Activated T-cell treated with anti-CD3 and anti-CD28 coated beads for 1 hour (primary cell): ENCODE results near the gene TCTN1.
"Not testable (repeated sequence)": the region's sequence is repeated elsewhere in the genome, so short reads cannot be mapped to it uniquely, and the experiment has no call there.

Source experiments
- DNase-seq: peaks from one replicate; pipeline ENCODE4 v3.0.0-alpha.2; 2020; ENCODE audit warnings: low read depth

Gene TCTN1

DNA sequence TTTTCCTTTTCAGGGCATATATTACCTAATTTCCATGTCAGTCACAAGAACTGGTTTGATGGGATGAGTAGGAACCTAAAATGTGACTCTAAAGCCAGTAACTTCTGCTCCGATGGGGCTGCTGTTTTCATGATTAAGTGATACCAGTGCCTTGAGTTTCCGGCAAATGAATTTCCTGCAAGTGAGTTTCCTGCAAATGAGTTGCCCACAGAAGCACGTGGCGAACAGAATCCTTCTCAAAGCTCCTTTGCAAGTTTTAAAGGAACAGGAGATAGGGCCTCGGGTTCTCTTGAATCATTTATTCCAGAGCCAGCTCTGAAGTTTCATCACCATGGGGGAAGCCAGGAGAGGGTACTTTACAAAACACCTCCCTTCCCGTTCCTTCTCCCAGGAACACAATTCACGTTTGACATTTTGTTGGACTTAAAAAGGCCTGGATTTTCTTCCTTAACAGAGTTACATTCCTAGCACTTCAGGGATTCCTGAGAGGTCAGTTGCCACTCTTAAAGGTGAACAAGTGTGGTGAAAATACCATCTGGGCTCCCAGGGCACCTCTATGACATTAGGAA, 28.6 kb upstream of the TCTN1 start:
- DNase-seq: no peak

DNA sequence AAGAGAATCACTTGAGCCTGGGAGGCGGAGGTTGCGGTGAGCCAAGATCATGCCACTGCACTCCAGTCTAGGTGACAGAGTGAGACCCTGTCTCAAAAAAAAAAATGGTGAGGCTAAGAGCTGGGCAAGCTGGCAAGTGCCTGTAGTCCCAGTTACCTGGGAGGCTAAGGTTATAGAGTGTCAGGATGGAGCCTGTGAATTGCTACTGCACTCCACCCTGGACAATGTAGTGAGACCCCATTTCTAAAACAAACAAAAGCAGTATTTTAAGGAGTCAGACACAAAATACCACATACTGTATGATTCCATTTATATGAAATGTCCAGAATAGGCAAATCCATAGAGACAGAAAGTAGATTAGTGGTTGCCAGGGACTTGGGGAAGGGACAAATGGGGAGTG, 26.8 kb upstream of the TCTN1 start:
- DNase-seq: not testable (repeated sequence)

DNA sequence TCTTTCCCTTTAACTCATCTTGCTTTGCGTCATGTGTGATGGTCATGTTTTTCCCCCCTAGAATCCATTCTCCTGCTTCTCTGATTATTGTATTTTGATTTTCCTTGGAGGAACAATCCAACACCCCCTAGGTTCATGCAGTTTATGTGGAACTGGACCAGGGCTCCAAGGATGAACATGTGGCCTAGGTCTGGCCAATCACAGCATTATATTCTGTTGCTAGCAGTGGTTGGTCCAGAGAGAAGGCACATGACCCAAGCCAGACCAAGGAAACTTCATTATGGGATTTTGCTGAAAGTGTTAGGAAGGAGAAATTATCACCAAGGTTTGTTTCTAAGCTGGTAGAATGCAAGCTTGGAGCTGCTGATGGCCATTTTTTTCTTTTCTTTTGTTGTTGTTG, 23.9 kb upstream of the TCTN1 start:
- DNase-seq: no peak

DNA sequence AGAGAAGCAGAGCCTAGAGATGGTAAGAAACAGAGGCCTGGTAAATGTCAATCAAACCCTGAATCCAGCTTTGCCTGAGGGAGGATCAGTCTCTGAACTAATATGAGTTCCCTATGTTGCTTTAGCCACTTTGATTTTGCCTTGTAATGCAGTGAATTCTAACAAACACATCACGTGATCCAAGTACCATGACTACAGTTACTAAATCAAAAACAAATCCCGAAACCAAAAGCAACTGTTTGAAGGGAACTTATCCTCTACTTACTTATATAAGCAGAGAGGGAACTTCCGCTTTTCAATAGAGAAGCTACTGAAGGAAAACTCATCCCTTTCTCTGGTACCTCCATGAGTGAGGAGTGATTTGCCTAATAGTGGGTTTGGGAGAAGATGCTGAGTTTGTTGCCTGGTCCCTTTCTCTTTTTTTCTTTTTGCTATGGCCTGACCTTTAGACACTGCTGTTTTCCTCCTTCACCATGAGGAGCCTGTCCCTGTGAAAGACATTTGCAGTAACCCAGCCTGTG, 23.1 kb upstream of the TCTN1 start:
- no peak for DNase-seq

DNA sequence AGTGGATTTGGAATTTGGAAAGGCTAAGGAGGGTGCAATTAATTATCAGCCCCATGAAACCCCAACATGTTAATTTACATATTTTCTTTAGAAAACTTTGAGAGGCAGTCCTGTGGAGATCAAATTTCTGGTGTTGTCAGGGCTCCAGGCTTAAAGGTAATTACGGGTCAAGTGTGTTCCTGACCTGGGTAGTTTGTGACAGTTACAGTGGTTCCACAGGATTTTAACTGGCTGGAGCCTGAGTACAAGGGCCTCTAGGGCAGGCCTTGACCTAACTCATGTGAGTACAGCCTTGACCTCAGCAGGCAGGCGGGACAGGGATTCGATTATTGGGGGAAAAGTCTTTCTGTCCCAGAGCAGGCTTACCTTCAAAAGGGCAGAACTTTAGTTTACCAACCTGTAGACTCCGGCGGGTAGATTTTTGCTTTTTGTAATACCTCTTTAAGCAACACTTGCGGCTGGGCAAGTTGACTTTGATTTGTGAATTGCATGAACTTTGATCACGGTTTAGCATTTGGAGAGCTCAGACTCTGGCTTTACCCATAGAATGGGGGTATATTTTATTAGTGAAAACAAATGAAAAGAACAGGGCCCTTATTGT, 22.4 kb upstream of the TCTN1 start:
- DNase-seq: no peak

DNA sequence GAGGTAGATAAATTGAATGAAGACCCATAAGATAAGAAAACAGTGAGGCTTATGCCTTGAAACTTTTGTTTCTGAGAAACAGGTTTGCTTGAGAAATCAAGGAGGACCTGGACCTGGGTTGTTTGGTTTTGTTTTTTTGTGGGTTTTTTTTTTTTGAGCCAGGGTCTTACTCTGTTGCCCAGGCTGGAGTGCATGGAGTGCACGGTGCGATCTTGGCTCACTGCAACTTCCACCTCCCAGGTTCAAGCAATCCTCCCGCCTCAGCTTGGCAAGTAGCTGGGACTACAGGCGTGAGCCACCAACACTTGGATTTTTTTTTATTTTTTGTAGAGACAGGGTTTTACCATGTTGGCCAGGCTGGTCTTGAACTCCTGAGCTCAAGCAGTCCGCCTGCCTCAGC, 21.9 kb upstream of the TCTN1 start:
- no peak for DNase-seq

DNA sequence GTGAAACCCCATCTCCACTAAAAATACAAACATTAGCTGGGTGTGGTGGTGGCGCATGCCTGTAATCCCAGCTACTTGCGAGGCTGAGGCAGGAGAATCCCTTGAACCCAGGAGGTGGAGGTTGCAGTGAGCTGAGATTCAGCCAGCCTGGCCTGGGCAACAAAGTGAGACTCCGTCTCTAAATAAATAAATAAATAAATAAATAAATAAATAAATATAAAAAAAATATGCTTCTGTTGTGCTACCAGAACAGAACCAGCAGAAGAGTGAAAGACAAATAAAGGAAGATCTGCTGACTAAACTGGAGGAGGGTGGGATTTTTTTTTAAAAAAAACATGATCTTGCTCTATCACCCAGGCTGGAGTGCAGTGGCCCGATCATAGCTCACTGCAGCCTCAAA, 21.0 kb upstream of the TCTN1 start:
- not testable (repeated sequence) for DNase-seq

DNA sequence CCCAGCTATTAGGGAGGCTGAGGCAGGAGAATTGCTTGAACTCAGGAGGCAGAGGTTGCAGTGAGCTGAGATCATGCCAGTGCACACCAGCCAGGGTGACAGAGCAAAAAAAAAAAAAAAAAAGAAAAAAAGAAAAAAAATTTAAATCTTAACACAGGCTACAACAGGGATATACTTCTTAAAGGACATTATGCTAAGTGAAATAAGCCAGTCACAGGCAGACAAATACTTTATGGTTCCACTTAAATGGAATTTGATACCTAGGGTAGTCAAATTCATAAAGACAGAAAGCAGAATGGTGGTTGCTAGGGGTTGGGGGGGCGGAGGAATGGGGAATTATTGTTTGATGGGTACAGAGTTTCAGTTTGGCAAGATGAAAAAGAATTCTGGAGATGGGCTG, 16.0 kb upstream of the TCTN1 start:
- no peak for DNase-seq

DNA sequence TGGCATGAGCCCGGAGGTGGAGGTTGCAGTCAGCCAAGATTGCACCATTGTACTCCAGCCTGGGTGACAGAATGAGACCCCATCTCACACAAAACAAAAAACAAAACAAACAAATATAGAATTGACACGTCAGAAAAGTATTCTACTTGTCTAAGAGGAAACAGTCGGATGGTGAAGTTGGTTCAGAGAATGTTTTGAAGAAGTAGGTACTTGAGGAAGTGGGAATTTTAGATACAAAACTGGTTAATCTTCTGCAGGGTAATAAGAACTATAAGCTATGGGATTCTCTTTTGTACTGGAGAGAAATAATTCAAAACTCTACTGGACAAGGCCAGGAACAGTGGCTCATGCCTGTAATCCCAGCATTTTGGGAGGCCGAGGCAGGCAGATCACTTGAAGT, 14.6 kb upstream of the TCTN1 start:
- no peak for DNase-seq

DNA sequence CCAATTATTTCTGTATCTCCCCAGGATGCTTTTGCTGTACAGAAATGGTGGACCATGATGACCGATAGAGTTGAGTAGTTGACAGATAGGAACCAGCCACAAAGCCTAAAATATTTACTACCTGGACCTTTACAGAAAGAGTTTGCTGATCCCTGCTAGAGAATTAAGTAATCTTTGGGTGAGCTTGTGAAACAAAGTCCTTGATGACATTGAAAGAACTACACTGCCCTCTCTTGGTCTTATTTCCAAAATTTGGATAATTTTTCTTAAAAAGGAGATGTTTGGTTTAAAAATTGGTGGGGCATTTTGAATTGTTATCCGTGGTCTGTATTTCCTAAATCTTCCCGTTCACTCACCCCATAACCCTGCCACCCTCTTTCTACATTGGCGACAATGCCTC, 13.7 kb upstream of the TCTN1 start:
- no peak for DNase-seq

DNA sequence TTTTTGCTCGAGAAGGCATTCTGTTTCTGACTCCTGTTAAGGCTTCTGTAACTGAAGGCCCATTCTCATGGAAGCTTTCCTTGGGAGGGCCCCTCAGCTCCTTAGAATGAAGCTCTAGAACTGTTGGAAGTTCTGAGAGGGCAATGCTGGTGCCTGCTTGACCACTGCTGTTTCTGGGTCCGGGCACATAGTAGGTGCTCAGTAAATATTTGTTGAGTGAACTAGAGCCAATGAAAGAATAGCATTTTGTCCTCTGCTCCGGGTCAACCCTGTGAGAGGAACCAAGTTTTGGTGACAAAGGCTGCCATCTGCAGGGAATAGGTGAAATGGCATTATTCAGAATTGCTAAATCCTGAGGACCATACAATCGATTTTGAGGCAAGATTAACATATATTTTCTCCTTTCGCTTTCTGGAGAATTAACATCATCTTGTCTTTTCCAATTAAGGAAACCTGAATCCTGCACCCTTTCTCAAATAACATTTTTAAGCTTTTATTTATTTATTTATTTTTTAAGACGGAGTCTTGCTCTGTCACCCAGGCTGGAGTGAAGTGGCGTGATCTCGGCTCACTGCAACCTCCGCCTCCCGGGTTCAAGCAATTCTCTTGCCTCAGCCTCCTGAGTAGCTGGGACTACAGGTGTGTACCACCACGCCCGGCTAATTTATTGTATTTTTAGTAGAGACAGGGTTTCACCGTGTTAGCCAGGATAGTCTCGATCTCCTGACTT, 11.7 kb upstream of the TCTN1 start:
- not testable (repeated sequence) for DNase-seq

DNA sequence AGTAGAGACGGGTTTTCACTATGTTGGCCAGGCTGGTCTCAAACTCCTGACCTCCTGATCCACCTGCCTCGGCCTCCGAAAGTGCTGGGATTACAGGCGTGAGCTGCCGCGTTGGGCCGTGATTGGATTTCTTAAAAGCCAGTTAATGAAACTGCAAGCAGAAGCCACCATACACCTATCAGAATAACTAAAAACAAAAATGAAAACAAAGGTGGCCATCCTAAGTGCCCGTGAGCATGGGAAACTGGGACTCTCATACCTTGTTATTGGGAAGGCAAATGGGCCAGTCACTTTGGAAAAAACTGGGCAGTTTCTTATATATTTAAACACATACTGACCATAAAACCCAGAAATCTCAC, 7.7 kb upstream of the TCTN1 start:
- DNase-seq: no peak

DNA sequence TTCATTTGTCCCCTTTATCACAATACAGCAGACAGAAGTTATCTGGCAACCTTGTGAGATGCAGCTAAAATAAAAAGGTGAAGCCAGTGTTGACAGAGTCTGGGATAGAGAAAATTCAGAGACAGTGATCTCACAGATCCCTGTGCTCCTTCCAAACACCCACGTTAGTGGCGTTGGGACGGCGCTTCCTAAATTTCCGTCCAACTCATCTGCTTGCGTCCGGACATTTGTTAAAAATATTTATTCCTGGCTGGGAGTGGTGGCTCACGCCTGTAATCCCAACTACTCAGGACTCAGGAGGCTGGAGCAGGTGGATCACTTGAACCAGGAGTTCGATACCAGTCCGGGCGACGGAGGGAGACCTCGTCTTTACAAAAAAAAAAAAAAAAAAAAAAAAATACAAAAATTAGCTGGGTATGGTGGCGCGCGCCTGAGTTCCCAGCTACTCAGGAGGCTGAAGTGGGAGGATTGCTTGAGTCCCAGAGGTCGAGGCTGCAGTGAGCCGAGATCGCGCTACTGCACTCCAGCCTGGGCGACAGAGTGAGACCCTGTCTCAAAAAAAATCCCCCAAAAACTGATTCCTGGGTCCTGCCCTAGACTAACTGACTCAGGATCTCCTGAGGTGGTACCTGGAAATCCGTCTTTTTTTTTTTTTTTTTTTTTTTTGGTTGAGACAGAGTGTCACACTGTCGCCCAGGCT, 708 bp upstream of the TCTN1 start:
- no peak for DNase-seq

DNA sequence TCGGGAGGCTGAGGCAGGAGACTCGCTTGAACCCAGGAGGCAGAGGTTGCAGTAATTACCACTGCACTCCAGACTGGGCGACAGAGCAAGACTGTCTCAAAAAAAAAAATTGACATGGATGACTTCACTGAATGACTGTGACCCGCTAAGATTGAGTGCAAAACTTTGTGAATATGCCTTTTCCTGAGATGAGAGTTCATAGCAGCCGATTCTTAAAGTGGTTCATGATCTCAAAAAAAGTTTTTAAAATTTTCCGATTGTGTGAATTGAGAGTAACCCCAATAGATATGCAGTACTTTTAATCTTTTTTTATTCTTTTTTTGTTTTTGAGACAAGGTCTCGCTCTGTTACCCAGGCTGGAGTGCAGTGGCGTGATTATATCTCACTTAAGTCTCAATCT, 1.2 kb downstream of the TCTN1 start:
- no peak for DNase-seq

DNA sequence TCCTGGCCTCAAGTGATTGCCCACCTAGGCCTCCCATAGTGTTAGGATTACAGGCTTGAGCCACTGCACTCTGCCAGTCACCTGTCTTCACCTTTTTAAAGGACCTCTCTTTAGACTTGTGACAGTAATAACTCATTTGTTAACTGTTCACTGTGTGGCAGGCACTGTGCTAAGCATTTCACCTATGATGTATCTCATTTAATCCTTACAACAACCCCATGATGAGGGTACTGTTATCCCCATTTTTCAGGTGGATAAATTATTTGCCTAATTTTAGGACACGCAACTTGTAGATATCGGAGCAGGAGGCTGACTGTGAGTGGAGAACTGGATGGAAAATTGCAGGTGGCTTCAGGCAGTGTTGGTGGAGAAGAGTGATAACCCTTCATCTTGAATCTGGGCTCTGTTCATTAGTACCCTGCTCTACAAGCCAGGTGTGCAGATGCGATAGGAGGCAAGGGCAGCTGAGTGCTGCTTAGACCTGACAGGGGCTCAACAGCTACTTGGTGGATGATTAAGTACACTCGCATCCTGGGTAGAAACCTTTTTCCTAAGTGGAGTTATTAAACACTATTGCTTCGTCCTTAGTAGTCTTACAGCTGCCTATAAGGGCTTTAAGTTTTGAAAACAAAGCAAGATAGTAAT, 2.7 kb downstream of the TCTN1 start:
- no peak for DNase-seq

DNA sequence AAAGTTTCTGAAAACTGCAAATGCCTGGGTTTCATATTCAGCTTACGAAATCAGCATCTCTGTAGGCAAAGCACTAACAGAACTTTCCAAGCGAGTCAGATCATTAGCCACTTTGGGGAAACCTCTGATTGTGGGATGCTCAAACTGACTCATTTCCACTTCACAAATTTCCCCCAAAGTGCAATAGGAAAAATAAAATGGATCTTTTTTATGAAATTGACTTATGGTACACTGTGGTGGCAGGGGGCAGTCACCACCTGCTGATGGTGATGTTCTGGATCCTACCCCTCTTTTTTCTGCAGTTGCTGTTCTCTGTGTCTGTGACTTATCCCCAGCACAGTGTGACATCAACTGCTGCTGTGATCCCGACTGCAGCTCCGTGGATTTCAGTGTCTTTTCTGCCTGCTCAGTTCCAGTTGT, 5.6 kb downstream of the TCTN1 start:
- no peak for DNase-seq

DNA sequence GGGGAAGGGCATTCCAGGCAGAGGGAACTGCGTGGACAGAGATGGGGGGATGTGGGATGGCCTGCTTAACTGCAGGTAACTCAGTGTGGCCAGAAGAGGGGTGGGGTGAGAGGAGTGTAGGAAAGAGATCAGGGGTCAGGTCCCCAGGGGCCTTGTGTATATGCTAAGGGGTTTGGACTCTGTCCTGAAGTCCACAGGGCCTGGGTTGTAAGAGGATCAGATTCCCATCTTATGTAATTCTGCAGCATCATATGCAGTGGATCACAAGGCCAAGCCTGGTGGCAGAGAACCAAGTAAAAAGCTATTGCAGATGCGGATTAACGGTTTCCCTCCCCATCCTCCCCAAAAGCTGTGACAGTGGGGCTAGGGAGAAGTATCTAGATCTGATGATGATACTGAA, 8.7 kb downstream of the TCTN1 start:
- DNase-seq: no peak

DNA sequence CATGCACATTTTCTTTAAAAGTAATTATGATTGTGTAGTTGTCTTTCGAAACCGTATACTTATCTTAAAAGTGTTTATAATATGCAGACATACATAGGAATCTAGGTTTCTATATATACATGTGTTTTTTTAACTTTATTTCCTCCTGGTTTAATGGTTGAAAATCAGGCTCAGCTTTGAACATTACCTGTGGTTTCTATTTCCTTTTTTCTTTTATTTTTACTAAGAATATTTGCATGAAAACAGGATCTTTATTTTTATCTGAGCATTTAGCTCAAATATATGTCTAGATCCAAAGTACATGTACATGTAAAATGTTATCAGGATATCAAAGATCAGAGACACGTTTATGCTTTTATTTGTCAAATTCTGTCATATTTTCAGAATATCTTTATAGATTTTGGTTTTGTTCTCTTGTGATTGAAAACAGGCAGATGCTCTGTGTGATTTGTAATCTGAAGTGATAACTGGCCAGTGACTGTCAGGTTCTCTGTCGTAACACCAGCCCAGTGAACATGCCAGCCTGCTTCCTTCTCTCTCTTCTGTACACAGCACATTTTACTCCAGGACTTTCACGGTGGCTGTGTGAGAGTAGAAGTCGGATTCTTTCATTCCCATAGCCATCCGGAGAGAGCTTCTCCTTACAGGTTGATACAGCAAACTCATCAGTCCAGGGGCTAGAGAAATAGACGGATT, 13.7 kb downstream of the TCTN1 start:
- no peak for DNase-seq

DNA sequence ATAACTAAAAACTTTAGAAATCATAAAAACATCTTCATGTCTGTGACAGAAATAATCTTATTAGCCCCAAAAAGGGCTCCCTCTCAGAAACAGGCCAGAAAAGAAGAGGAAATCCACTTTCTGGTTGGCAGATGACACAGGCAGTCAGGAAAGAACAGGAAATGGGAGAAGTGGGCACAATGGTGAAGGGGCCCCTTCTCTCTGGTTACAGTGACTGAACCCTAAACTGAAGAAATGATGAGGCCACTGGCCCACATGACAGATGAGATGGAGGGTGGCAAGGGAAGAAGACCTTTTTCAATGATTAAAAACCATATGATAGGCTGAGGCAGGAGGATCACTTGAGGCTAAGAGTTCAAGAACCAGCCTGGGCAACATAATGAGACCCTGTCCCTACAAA, 21.1 kb downstream of the TCTN1 start:
- DNase-seq: no peak

DNA sequence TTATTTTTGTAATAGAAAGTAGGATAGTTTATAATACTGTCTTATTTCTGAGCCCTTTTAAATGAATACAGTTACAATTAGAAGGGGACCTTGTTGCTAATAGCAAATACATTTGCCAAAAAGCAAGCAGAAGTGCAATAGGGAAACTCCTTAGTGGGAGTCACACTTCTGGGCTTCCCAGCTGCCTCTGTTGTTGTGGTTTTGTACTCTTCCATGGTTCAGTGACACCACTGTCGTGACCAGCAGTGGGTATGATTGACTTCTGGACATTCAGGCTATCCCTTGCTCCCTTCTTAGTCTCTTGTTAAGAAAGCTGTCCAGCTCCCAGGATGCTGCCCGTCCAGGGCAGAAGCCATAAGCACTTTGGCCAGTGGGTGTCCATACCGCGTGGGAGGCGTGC, 22.6 kb downstream of the TCTN1 start:
- no peak for DNase-seq

DNA sequence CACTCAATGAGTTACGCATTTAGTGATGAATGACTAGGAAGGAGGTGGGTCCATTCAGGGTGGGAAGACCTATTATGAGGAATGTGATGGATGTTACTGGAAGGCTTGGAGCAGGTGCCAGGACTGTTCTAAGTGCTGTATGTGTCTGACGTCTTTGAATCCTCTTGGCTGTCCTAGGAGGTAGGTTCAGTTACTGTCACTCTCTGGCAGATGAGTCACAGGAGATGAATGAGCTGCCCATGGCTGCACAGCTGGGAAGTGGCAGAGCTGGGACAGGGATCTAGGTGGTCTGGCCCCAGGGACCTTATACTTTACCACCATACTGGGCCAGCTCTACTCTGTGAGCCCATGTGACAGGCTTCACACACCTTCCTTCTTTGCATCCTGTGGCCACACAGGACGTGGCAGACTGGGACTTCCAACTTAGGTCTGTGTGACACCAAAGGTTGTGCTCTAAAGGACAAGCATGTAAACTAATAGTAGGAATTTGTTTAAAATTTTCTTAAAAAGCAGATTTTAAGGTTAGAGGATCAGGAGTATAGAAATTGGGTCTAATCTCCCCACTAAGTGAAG, 24.0 kb downstream of the TCTN1 start:
- no peak for DNase-seq

DNA sequence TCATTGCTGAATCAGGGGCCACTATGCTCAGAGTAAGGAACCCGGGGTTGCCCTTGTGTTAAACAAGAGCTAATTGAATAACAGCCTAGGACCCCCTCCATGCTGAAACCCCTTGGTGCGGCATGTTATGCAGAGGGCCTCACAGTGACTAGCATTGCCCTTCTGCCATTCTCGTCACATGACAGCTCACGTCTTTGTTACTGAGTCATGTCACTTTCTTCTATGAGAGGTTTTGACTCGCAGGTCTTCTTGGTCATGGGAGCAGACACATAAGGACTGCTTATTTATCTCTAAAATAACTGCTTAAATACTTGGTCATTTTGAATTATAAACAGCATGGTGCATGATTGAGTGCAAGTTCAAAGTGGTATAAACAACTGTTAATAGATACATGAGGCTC, 24.9 kb downstream of the TCTN1 start:
- no peak for DNase-seq
